ENCODE measurements around the gene GRHL1. TPM values are rescaled to one million over a fixed set of nuclear protein-coding genes. Genes with fewer than 3 reads are reported as not detected.

The GRHL1 gene
- total and polyA plus RNA-seq, 9 of the 15 experiments (the other 6 are each of a cell fraction or from before 2014, with no cell fraction given), result 1.7 to 6.1 (median 4.7) TPM

- FAIRE-seq, result no peak
- in situ Hi-C loops (cut with MboI), result no loop called here
- H3K36me3 ChIP-seq (ENCODE audit: control insufficient read depth, insufficient read depth, low read length), result no peaks in the 10 kb centered on the region
- WGBS (ENCODE audit: insufficient coverage, low coverage, missing lambda C conversion rate), result 66% methylated on average over 5 of the region's 5 CpGs
- no peaks in the 10 kb centered on the region for H3K9me3 ChIP-seq (replicated peaks; ENCODE audit: control insufficient read depth, insufficient read depth, low read depth, low read length)
- intact Hi-C loops (cut with micrococcal nuclease), result no loop called here
- peaks cover 0 to 6% of the 10 kb centered on the region in 2 experiments; a peak in 1 of 5 replicates for H3K4me1 ChIP-seq (replicated peaks in 1 of 2; ENCODE audit: control insufficient read depth in 2 of 2, insufficient read depth in 2 of 2, low read length in 2 of 2)
- H3K79me2 ChIP-seq (ENCODE audit: control insufficient read depth, insufficient read depth, low read length), result no peaks in the 10 kb centered on the region
- ChIA-PET CTCF (ENCODE audit: low intra/inter-chr PET ratio) (no interaction called here), POLR2A (no interaction called here)
- no peak overlapping the region for H3K27ac ChIP-seq (ENCODE audit: extremely low read depth, low read depth, low read length)
- TF ChIP-seq NCOA4 (IDR thresholded peaks at IDR 0.05; ENCODE audit: partially characterized antibody) (no peak), PATZ1 (CRISPR knock-in tag; IDR thresholded peaks at IDR 0.05; ENCODE audit: borderline replicate concordance) (no peak), CBX8 (IDR thresholded peaks at IDR 0.05; ENCODE audit: borderline replicate concordance, extremely low read depth, low read depth, low read length, poor library complexity, severe bottlenecking) (no peak), ZNF133 (CRISPR knock-in tag; IDR thresholded peaks at IDR 0.05) (no peak), NKRF (IDR thresholded peaks at IDR 0.05; ENCODE audit: borderline replicate concordance) (no peak)
- no peak overlapping the region for H3K9ac ChIP-seq (ENCODE audit: insufficient read depth in 1 of 2, low read depth in 2 of 2, low read length in 2 of 2)
- H2AFZ ChIP-seq (ENCODE audit: low read depth, low read length), result no peak overlapping the region
- no peak overlapping the region for H3K4me2 ChIP-seq (ENCODE audit: insufficient read depth, low read length)
- ATAC-seq, result no peak
- H4K20me1 ChIP-seq (replicated peaks; ENCODE audit: control insufficient read depth, insufficient read depth, low read length), result no peaks in the 10 kb centered on the region
- H3K9me1 ChIP-seq (ENCODE audit: control insufficient read depth, insufficient read depth, low read length), result no peaks in the 10 kb centered on the region
- no peak overlapping the region for H3K4me3 ChIP-seq
- H3K27me3 ChIP-seq (ENCODE audit: control insufficient read depth in 2 of 2, insufficient read depth in 2 of 2, low read length in 2 of 2), result no peaks in the 10 kb centered on the region
- DNase-seq (ENCODE audit: extremely low read depth in 1 of 4, low spot score in 3 of 4), result no peak
- no TSS peak for BruUV-seq (replicated peaks)
Observed at GRCh38 chr2:10001586-10001985, 50.1 kb downstream of the GRHL1 start.

Measured in K562 (cell line).